ENCODE results near the gene RAB13. TPM values are rescaled to one million over a fixed set of nuclear protein-coding genes. Genes with fewer than 3 reads are reported as not detected.
"Not testable (repeated sequence)": the region's sequence is repeated elsewhere in the genome, so short reads cannot be mapped to it uniquely, and the experiment has no call there.

The RAB13 gene
- total RNA-seq (ENCODE audit: low replicate concordance) = 103 and 308 TPM in 2 replicates

- TF ChIP-seq CTCF (IDR thresholded peaks at IDR 0.05; ENCODE audit: insufficient read depth, low read length) = no peak
- peak; percentile 85 for DNase-seq (ENCODE audit: low read depth)
- H3K4me3 ChIP-seq (ENCODE audit: low read depth, low read length) = peak within 1 kb of the TSS; percentile 96
Measured at GRCh38 chr1:153985941-153986761, at the start of gene RAB13. TSS of gene RAB13 (minus strand) at chr1:153986339. CDS start at chr1:153986236, 103 bp downstream.

GRCh38 chr1:154033697-154034096 lies 47.6 kb upstream of the RAB13 start:
- DNase-seq (ENCODE audit: low read depth); H3K4me3 ChIP-seq (ENCODE audit: low read depth, low read length): not testable (repeated sequence)

GRCh38 chr1:154019940-154020339 lies 33.8 kb upstream of the RAB13 start:
- H3K4me3 ChIP-seq (ENCODE audit: low read depth, low read length) = no peak overlapping the region
- TF ChIP-seq CTCF (IDR thresholded peaks at IDR 0.05; ENCODE audit: insufficient read depth, low read length) = no peak

GRCh38 chr1:154019269-154019668 lies 33.1 kb upstream of the RAB13 start:
- H3K4me3 ChIP-seq (ENCODE audit: low read depth, low read length) = no peak overlapping the region
- DNase-seq (ENCODE audit: low read depth) = no peak
- no peak for TF ChIP-seq CTCF (IDR thresholded peaks at IDR 0.05; ENCODE audit: insufficient read depth, low read length)

More at GRCh38 chr1:154019940-154020339, 33.8 kb upstream of the RAB13 start:
- DNase-seq (ENCODE audit: low read depth) = no peak

- DNase-seq (ENCODE audit: low read depth) = peak; percentile 26
- no peak overlapping the region for H3K4me3 ChIP-seq (ENCODE audit: low read depth, low read length)
- no peak for TF ChIP-seq CTCF (IDR thresholded peaks at IDR 0.05; ENCODE audit: insufficient read depth, low read length)
Measured at GRCh38 chr1:154014154-154014907, 28.2 kb upstream of the RAB13 start.

- not testable (repeated sequence) for H3K4me3 ChIP-seq (ENCODE audit: low read depth, low read length); DNase-seq (ENCODE audit: low read depth)
Measured at GRCh38 chr1:154012543-154012942, 26.4 kb upstream of the RAB13 start.

GRCh38 chr1:154012129-154012528 lies 26.0 kb upstream of the RAB13 start:
- TF ChIP-seq CTCF (IDR thresholded peaks at IDR 0.05; ENCODE audit: insufficient read depth, low read length) = no peak
- no peak overlapping the region for H3K4me3 ChIP-seq (ENCODE audit: low read depth, low read length)
- no peak for DNase-seq (ENCODE audit: low read depth)

All from fibroblast of the aortic adventitia (primary cell).